HCT116 (cell line): ENCODE results near the gene DDI2. TPM values are rescaled to one million over a fixed set of nuclear protein-coding genes. Genes with fewer than 3 reads are reported as not detected.
A peak's percentile ranks its signal among the peaks of the same experiment; 100 is the strongest.

Experiments used
- ATAC-seq: fragments of 200-7000 bp; cut with Tn5 transposase; 2 replicates; pipeline ENCODE4 v1.9.1; 2020; ENCODE audit warnings: mild to moderate bottlenecking, moderate library complexity
- BruUV-seq: library from RNA; stranded (reverse); fragments of 400-500 nt; replicated peaks from 2 replicates; lab custom pipeline; 2021; lab: Mats Ljungman, UMichigan
- CTCF ChIA-PET: fragments of 300-600 bp; sonication (Branson Sonifier 250); formaldehyde crosslinking; loops from one replicate; lab custom pipeline; 2021; ENCODE audit warnings: antibody characterized with exemption; lab: Charles Lee
- POLR2A ChIA-PET: fragments of 300-600, 350-600 bp; sonication (Branson Sonifier 250); formaldehyde crosslinking; loops from one replicate; lab custom pipeline; 2021; ENCODE audit warnings: antibody characterized with exemption; lab: Charles Lee
- RAD21 ChIA-PET, 2 experiments: fragments of 300-600 bp; sonication (Branson Sonifier 250); formaldehyde crosslinking; loops; one replicate each; lab custom pipeline; 2023; ENCODE audit warnings: low total read pairs in 2 of 2; ENCODE audit not compliant: uncharacterized antibody in 2 of 2, unreplicated experiment in 2 of 2, low non-redundant PET in 1 of 2; lab: Charles Lee
- DNase-seq: peaks from one replicate; pipeline ENCODE4 v3.0.0-alpha.2; 2010; ENCODE audit warnings: low read depth, low spot score
- H2AFZ ChIP-seq: fragments of 200-600 bp; shearing (Covaris generic), sonication (generic); 2 replicates; pipeline ENCODE4 v1.6.1; 2017; ENCODE audit warnings: low read depth, mixed run types, mixed read lengths, antibody characterized with exemption, low read length; ENCODE audit not compliant: poor library complexity, severe bottlenecking
- H3K27ac ChIP-seq: 2 replicates; pipeline ENCODE4 v1.5.1; 2012; ENCODE audit warnings: low read depth, low read length
- H3K27me3 ChIP-seq: fragments of 200-600 bp; sonication (generic); 2 replicates; pipeline ENCODE4 v1.6.1; 2016; ENCODE audit warnings: mixed run types, low read length, mixed read lengths; ENCODE audit not compliant: insufficient read depth
- H3K36me3 ChIP-seq, 2 experiments: fragments of 200-500 bp in 1 of 2; fragments of 200-600 bp in 1 of 2; sonication (Bioruptor generic) in 1 of 2; sonication (generic) in 1 of 2; 2 replicates each; pipeline versions ENCODE4 v1.5.1 to v1.6.1; 2014 to 2016; ENCODE audit warnings: low read length in 2 of 2, inconsistent platforms in 1 of 2, mixed read lengths in 1 of 2, mixed run types in 1 of 2; ENCODE audit not compliant: insufficient read depth in 2 of 2, control insufficient read depth in 1 of 2
- H3K4me1 ChIP-seq, 2 experiments: fragments of 200-600 bp in 1 of 2; sonication (generic) in 1 of 2; 2 replicates each; pipeline versions ENCODE4 v1.5.1 to v1.6.1; 2012 to 2017; ENCODE audit warnings: low read length in 2 of 2, inconsistent platforms in 1 of 2, mild to moderate bottlenecking in 1 of 2, mixed read lengths in 1 of 2, mixed run types in 1 of 2, moderate library complexity in 1 of 2; ENCODE audit not compliant: insufficient read depth in 2 of 2, control insufficient read depth in 1 of 2
- H3K4me2 ChIP-seq: fragments of 200-600 bp; sonication (generic); 2 replicates; pipeline ENCODE4 v1.6.1; 2017; ENCODE audit warnings: mixed run types, low read length, mixed read lengths
- H3K4me3 ChIP-seq, 2 experiments: fragments of 200-600 bp in 1 of 2; sonication (generic) in 1 of 2; replicated peaks in 1 of 2; 2 replicates each; pipeline ENCODE4 v1.5.1; 2011 to 2016; ENCODE audit warnings: low read length in 2 of 2, control low read depth in 1 of 2, low read depth in 1 of 2, mild to moderate bottlenecking in 1 of 2, mixed read lengths in 1 of 2, mixed run types in 1 of 2
- H3K79me2 ChIP-seq: fragments of 200-600 bp; sonication (generic); 2 replicates; pipeline ENCODE4 v1.6.1; 2017; ENCODE audit warnings: mild to moderate bottlenecking, mixed run types, low read length, moderate library complexity, mixed read lengths; ENCODE audit not compliant: insufficient read depth
- H3K9ac ChIP-seq: fragments of 200-600 bp; sonication (generic); 2 replicates; pipeline ENCODE4 v1.6.1; 2016; ENCODE audit warnings: low read length, mixed read lengths
- H3K9me2 ChIP-seq: fragments of 200-600 bp; sonication (generic), shearing (Covaris generic); 2 replicates; pipeline ENCODE4 v1.6.1; 2017; ENCODE audit warnings: mixed run types, mild to moderate bottlenecking, moderate library complexity; ENCODE audit not compliant: insufficient read depth
- H3K9me3 ChIP-seq, 2 experiments: fragments of 200-500 bp in 1 of 2; fragments of 200-600 bp in 1 of 2; sonication (Bioruptor generic) in 1 of 2; sonication (generic) in 1 of 2; 2 replicates each; pipeline ENCODE4 v1.6.1; 2014 to 2017; ENCODE audit warnings: low read length in 2 of 2, mixed read lengths in 2 of 2, inconsistent platforms in 1 of 2, low read depth in 1 of 2, mild to moderate bottlenecking in 1 of 2, mixed run types in 1 of 2, moderate library complexity in 1 of 2; ENCODE audit not compliant: control insufficient read depth in 1 of 2, insufficient read depth in 1 of 2
- H4K20me1 ChIP-seq: fragments of 200-600 bp; sonication (generic), shearing (Covaris generic); 2 replicates; pipeline ENCODE4 v1.6.1; 2017; ENCODE audit warnings: mixed run types, mild to moderate bottlenecking, moderate library complexity; ENCODE audit not compliant: insufficient read depth
- CEBPB ChIP-seq: IDR thresholded peaks from 2 replicates; pipeline ENCODE4 v1.6.1; 2012; ENCODE audit warnings: low read depth
- ELF1 ChIP-seq: IDR thresholded peaks from 2 replicates; pipeline ENCODE4 v1.6.1; 2012; ENCODE audit warnings: low read depth, borderline replicate concordance
- JUND ChIP-seq: IDR thresholded peaks from 2 replicates; pipeline ENCODE4 v1.6.1; 2012
- POLR2A ChIP-seq: IDR thresholded peaks from 2 replicates; pipeline ENCODE4 v1.7.0; 2011; ENCODE audit warnings: borderline replicate concordance; ENCODE audit not compliant: insufficient read depth, insufficient read length; ENCODE audit errors: extremely low read depth
- POLR2AphosphoS5 ChIP-seq: IDR thresholded peaks from 2 replicates; pipeline ENCODE4 v1.6.1; 2011; ENCODE audit warnings: mild to moderate bottlenecking, low read depth, low read length, moderate library complexity
- RAD21 ChIP-seq: IDR thresholded peaks from 2 replicates; pipeline ENCODE4 v1.6.1; 2012; ENCODE audit warnings: low read depth, mild to moderate bottlenecking
- SIN3A ChIP-seq: IDR thresholded peaks from 2 replicates; pipeline ENCODE4 v1.6.1; 2012; ENCODE audit warnings: low read depth
- SP1 ChIP-seq: IDR thresholded peaks from 2 replicates; pipeline ENCODE4 v1.6.1; 2012; ENCODE audit warnings: low read depth
- TCF7L2 ChIP-seq: IDR thresholded peaks from 2 replicates; pipeline ENCODE4 v1.7.0; 2011; ENCODE audit warnings: borderline replicate concordance, inconsistent platforms; ENCODE audit not compliant: insufficient read depth, insufficient read length; ENCODE audit errors: extremely low read depth
- YY1 ChIP-seq: IDR thresholded peaks from 2 replicates; pipeline ENCODE4 v1.6.1; 2011; ENCODE audit warnings: low read length, low read depth, moderate library complexity, mild to moderate bottlenecking; ENCODE audit not compliant: insufficient replicate concordance; ENCODE audit errors: extremely low read depth
- ZFX ChIP-seq: fragments of 450-650 bp; IDR thresholded peaks from 2 replicates; pipeline ENCODE4 v1.6.1; 2017
- ZNF274 ChIP-seq: fragments of 200-500 bp; sonication (Bioruptor generic); IDR thresholded peaks from 2 replicates; pipeline ENCODE4 v1.6.1; 2014; ENCODE audit warnings: mild to moderate bottlenecking, low read depth, low read length, inconsistent platforms
- intact Hi-C: fragments of 100-400 bp; cut with micrococcal nuclease; formaldehyde crosslinking; loops from 2 replicates; pipeline ENCODE4 v1.10.0; 2022
- total RNA-seq: library from RNA; stranded (reverse); gene quantifications from one replicate; pipeline ENCODE4 v1.2.1, GENCODE V29; 2021; ENCODE audit not compliant: unreplicated experiment
- TF ChIP-seq, protein P1 (sequence below): IDR thresholded peaks from 2 replicates; pipeline ENCODE4 v1.6.1; 2011; ENCODE audit warnings: mild to moderate bottlenecking, low read length, moderate library complexity; ENCODE audit not compliant: insufficient replicate concordance; ENCODE audit errors: extremely low read depth
- TF ChIP-seq, protein P2 (sequence below): IDR thresholded peaks from 2 replicates; pipeline ENCODE4 v1.6.1; 2012
- TF ChIP-seq, protein P3 (sequence below): IDR thresholded peaks from 2 replicates; pipeline ENCODE4 v1.6.1; 2012
- TF ChIP-seq, protein P4 (sequence below), 3 experiments: fragments of 200-600 bp in 1 of 3; sonication (generic) in 1 of 3; IDR thresholded peaks in 2 of 3; conservative IDR thresholded peaks in 1 of 3; 2 replicates each; pipeline ENCODE4 v1.5.1; 2012 to 2017; ENCODE audit warnings: low read depth in 2 of 3, low read length in 2 of 3, antibody characterized with exemption in 1 of 3, borderline replicate concordance in 1 of 3, control low read depth in 1 of 3, mild to moderate bottlenecking in 1 of 3, mixed read lengths in 1 of 3, mixed run types in 1 of 3, moderate library complexity in 1 of 3; ENCODE audit not compliant: insufficient read depth in 1 of 3
- TF ChIP-seq, protein P5 (sequence below): IDR thresholded peaks from 2 replicates; pipeline ENCODE4 v1.6.1; 2012; ENCODE audit warnings: low read depth

Gene DDI2
- total RNA-seq, 1 experiment from 2014 or later, result 26.3 TPM

DNA sequence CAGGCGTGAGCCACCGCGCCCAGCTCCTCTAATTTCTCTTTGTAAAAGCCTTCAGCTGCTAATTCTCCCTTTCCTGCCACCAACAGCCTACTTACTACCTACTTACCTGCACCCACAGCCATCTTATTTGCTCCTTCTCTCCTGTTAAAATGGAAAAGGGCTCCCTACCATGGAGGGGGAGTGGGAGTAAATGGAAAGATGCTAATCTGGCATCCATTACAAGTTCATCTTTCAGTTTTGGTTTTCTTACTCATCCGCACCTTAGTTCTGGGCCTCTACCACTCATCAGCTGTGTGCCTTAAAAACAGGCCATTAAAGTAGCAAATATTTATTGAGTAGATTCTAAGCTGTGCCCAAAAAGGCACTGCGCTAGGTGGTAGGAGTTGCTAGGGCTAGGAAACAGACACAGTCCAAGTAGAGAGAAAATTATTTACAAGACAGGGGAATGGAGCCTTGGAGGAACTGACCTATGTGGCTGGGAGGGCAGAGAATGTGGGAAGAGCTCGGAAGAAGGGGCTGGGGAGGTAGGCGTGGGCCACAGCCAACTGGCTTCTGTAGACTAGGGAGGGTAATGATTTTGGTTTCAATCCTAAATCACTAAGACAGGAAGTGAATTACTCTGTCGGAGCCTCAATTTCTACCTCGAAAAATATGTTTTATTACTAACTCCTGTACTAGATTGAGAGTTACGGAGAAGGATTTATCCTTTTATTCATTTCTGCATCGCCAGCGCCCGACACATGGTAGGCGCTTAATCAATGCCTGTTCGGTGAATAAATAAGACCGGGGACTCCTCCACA, 685 bp upstream of the DDI2 start:
- no peak for TF ChIP-seq YY1
- TF ChIP-seq, protein P1, sequence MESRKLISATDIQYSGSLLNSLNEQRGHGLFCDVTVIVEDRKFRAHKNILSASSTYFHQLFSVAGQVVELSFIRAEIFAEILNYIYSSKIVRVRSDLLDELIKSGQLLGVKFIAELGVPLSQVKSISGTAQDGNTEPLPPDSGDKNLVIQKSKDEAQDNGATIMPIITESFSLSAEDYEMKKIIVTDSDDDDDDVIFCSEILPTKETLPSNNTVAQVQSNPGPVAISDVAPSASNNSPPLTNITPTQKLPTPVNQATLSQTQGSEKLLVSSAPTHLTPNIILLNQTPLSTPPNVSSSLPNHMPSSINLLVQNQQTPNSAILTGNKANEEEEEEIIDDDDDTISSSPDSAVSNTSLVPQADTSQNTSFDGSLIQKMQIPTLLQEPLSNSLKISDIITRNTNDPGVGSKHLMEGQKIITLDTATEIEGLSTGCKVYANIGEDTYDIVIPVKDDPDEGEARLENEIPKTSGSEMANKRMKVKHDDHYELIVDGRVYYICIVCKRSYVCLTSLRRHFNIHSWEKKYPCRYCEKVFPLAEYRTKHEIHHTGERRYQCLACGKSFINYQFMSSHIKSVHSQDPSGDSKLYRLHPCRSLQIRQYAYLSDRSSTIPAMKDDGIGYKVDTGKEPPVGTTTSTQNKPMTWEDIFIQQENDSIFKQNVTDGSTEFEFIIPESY, result no peak
- TF ChIP-seq RAD21, result no peak
- no peak; the same call in 1 of the 2 replicates for TF ChIP-seq POLR2AphosphoS5
- TF ChIP-seq ZFX, result no peak
- TF ChIP-seq, protein P2, sequence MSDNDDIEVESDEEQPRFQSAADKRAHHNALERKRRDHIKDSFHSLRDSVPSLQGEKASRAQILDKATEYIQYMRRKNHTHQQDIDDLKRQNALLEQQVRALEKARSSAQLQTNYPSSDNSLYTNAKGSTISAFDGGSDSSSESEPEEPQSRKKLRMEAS, result no peak
- TF ChIP-seq, protein P3, sequence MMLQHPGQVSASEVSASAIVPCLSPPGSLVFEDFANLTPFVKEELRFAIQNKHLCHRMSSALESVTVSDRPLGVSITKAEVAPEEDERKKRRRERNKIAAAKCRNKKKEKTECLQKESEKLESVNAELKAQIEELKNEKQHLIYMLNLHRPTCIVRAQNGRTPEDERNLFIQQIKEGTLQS, result no peak
- no peak for TF ChIP-seq CEBPB
- no peak for TF ChIP-seq ZNF274
- no peak for TF ChIP-seq JUND
- TF ChIP-seq SIN3A, result no peak
- TF ChIP-seq, protein P4, sequence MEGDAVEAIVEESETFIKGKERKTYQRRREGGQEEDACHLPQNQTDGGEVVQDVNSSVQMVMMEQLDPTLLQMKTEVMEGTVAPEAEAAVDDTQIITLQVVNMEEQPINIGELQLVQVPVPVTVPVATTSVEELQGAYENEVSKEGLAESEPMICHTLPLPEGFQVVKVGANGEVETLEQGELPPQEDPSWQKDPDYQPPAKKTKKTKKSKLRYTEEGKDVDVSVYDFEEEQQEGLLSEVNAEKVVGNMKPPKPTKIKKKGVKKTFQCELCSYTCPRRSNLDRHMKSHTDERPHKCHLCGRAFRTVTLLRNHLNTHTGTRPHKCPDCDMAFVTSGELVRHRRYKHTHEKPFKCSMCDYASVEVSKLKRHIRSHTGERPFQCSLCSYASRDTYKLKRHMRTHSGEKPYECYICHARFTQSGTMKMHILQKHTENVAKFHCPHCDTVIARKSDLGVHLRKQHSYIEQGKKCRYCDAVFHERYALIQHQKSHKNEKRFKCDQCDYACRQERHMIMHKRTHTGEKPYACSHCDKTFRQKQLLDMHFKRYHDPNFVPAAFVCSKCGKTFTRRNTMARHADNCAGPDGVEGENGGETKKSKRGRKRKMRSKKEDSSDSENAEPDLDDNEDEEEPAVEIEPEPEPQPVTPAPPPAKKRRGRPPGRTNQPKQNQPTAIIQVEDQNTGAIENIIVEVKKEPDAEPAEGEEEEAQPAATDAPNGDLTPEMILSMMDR (IDR thresholded peaks at IDR 0.05 in 2 of 3, conservative IDR thresholded peaks at IDR 0.05 in 1 of 3; ENCODE audit: borderline replicate concordance in 1 of 3, insufficient read depth in 1 of 3, low read depth in 2 of 3, low read length in 2 of 3), result no peak
- TF ChIP-seq TCF7L2, result no peak
- TF ChIP-seq SP1, result no peak
- TF ChIP-seq, protein P5, sequence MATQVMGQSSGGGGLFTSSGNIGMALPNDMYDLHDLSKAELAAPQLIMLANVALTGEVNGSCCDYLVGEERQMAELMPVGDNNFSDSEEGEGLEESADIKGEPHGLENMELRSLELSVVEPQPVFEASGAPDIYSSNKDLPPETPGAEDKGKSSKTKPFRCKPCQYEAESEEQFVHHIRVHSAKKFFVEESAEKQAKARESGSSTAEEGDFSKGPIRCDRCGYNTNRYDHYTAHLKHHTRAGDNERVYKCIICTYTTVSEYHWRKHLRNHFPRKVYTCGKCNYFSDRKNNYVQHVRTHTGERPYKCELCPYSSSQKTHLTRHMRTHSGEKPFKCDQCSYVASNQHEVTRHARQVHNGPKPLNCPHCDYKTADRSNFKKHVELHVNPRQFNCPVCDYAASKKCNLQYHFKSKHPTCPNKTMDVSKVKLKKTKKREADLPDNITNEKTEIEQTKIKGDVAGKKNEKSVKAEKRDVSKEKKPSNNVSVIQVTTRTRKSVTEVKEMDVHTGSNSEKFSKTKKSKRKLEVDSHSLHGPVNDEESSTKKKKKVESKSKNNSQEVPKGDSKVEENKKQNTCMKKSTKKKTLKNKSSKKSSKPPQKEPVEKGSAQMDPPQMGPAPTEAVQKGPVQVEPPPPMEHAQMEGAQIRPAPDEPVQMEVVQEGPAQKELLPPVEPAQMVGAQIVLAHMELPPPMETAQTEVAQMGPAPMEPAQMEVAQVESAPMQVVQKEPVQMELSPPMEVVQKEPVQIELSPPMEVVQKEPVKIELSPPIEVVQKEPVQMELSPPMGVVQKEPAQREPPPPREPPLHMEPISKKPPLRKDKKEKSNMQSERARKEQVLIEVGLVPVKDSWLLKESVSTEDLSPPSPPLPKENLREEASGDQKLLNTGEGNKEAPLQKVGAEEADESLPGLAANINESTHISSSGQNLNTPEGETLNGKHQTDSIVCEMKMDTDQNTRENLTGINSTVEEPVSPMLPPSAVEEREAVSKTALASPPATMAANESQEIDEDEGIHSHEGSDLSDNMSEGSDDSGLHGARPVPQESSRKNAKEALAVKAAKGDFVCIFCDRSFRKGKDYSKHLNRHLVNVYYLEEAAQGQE, result no peak
- TF ChIP-seq POLR2A, result no peak
- no peak for TF ChIP-seq ELF1
- TF ChIP-seq, all 23 proteins: peak for 0
- ATAC-seq (peak; percentile 18), DNase-seq (no peak)
- ChIA-PET CTCF (no interaction called here), RAD21 (no interaction called here), POLR2A (no interaction called here)
- H3K4me3 ChIP-seq, result peak overlapping the region; percentile 38 to 97
- TSS peak; percentile 94 for BruUV-seq
- H3K4me2 ChIP-seq, result peak overlapping the region; percentile 89
- H2AFZ ChIP-seq, result peak overlapping the region; percentile 94
- no peaks in the 10 kb centered on the region for H3K27me3 ChIP-seq
- peak overlapping the region; percentile 58 for H3K27ac ChIP-seq
- peaks cover 8 to 33% of the 10 kb centered on the region in 2 experiments for H3K4me1 ChIP-seq
- no peaks in the 10 kb centered on the region for H3K9me3 ChIP-seq
- peak overlapping the region; percentile 98 for H3K9ac ChIP-seq
- H3K79me2 ChIP-seq, result peaks cover 42% of the 10 kb centered on the region
- peaks cover 8% of the 10 kb centered on the region; the same call in 1 of the 2 replicates for H4K20me1 ChIP-seq
- intact Hi-C loops, result loop anchor here (5.0 kb wide), 1 partner anchor 89 kb away; the partner anchor contains the start of gene DNAJC16
- H3K9me2 ChIP-seq, result no peaks in the 10 kb centered on the region
- H3K36me3 ChIP-seq, result 0 out of 4 replicates have a peak, but pooled peaks cover 0 to 13% of the 10 kb centered on the region in 2 experiments
